ENCODE results near the gene NOS1AP. TPM values are rescaled to one million over a fixed set of nuclear protein-coding genes. Genes with fewer than 3 reads are reported as not detected.

The NOS1AP gene
- polyA plus RNA-seq, 1 of the 3 experiments (the other 2 are of a cell fraction) = 0.03 TPM

DNA sequence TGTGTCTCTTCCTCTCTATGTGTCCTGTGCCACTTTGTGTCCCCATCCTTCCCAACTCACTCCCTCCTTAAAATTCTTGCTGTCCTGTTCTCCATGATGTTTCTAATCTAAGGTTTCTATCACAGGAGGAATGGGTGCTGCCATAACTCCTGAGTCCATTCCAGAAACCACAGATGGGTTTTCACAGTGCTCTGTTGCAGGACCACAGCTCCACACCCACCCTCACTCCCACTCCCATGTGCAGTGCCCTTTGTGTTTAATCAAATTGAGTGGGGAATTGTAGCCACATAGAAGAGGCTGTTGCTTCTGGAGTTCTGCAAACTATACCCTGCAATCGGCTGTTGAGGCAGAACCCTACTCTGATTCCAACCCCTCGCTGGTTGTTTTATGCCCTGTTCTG is 165.1 kb downstream of the NOS1AP start:
- H2AFZ ChIP-seq (ENCODE audit: low read depth) = no peak overlapping the region
- DNase-seq = no peak
- no peaks in the 10 kb centered on the region for H3K27me3 ChIP-seq (ENCODE audit: insufficient read depth)
- no peaks in the 10 kb centered on the region for H3K9me3 ChIP-seq
- no peak overlapping the region for H3K4me3 ChIP-seq (ENCODE audit: low read depth in 2 of 2, low read length in 1 of 2)
- no peak for TF ChIP-seq REST (IDR thresholded peaks at IDR 0.05; ENCODE audit: low read depth, low read length)
- no peak for TF ChIP-seq RAD21 (IDR thresholded peaks at IDR 0.05; ENCODE audit: low read length)
- TF ChIP-seq FOXM1 (IDR thresholded peaks at IDR 0.05; ENCODE audit: low read depth) = no peak
- no peak for TF ChIP-seq MEF2A (IDR thresholded peaks at IDR 0.05; ENCODE audit: borderline replicate concordance, low read depth)
- no peak for TF ChIP-seq YY1 (IDR thresholded peaks at IDR 0.05; ENCODE audit: low read depth)
- no peak for TF ChIP-seq NFIC (IDR thresholded peaks at IDR 0.05; ENCODE audit: borderline replicate concordance)
- no peak for TF ChIP-seq TCF12 (IDR thresholded peaks at IDR 0.05)
- no peak for TF ChIP-seq CHD2 (IDR thresholded peaks at IDR 0.05; ENCODE audit: low read length, partially characterized antibody)
- TF ChIP-seq TEAD4 (IDR thresholded peaks at IDR 0.05; ENCODE audit: borderline replicate concordance, insufficient read depth) = no peak
- no peak for TF ChIP-seq POLR2AphosphoS5 (IDR thresholded peaks at IDR 0.05; ENCODE audit: low read depth, low read length)
- TF ChIP-seq, protein P1, sequence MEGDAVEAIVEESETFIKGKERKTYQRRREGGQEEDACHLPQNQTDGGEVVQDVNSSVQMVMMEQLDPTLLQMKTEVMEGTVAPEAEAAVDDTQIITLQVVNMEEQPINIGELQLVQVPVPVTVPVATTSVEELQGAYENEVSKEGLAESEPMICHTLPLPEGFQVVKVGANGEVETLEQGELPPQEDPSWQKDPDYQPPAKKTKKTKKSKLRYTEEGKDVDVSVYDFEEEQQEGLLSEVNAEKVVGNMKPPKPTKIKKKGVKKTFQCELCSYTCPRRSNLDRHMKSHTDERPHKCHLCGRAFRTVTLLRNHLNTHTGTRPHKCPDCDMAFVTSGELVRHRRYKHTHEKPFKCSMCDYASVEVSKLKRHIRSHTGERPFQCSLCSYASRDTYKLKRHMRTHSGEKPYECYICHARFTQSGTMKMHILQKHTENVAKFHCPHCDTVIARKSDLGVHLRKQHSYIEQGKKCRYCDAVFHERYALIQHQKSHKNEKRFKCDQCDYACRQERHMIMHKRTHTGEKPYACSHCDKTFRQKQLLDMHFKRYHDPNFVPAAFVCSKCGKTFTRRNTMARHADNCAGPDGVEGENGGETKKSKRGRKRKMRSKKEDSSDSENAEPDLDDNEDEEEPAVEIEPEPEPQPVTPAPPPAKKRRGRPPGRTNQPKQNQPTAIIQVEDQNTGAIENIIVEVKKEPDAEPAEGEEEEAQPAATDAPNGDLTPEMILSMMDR (IDR thresholded peaks at IDR 0.05) = no peak
- no peak for TF ChIP-seq EZH2phosphoT487 (IDR thresholded peaks at IDR 0.05; ENCODE audit: borderline replicate concordance, low read depth)
- no peak for TF ChIP-seq IRF3 (IDR thresholded peaks at IDR 0.05; ENCODE audit: low read depth, low read length)
- no peak for TF ChIP-seq JUND (IDR thresholded peaks at IDR 0.05)
- H3F3A ChIP-seq (replicated peaks; ENCODE audit: insufficient read depth) = no peaks in the 10 kb centered on the region
- no peak overlapping the region for H3K4me2 ChIP-seq
- H3K9me2 ChIP-seq = no peaks in the 10 kb centered on the region
- 53% methylated on average over 2 of the region's 2 CpGs for WGBS (ENCODE audit: low lambda C conversion rate)
- no peaks in the 10 kb centered on the region for H3K79me2 ChIP-seq (ENCODE audit: insufficient read depth)
- no peaks in the 10 kb centered on the region for H4K20me1 ChIP-seq (ENCODE audit: insufficient read depth)
- ChIA-PET POLR2A (no interaction called here), CTCF (no interaction called here)
- H3K9ac ChIP-seq = no peak overlapping the region
- H3K36me3 ChIP-seq (replicated peaks in 1 of 2; ENCODE audit: control insufficient read depth in 1 of 2, insufficient read depth in 2 of 2, low read length in 1 of 2) = no peaks in the 10 kb centered on the region
- H3K27ac ChIP-seq (ENCODE audit: low read depth in 2 of 2, low read length in 1 of 2) = no peak overlapping the region
- H3K4me1 ChIP-seq (ENCODE audit: control insufficient read depth in 1 of 2, insufficient read depth in 2 of 2, low read depth in 1 of 2, low read length in 1 of 2) = peaks cover 3 to 5% of the 10 kb centered on the region in 2 experiments; a peak in 2 of 4 replicates

Data from SK-N-SH (cell line).